H1 (cell line): ENCODE data around the gene MGMT. TPM values are rescaled to one million over a fixed set of nuclear protein-coding genes. Genes with fewer than 3 reads are reported as not detected.

Source experiments
- CTCF ChIA-PET: fragments of 300-600 bp; sonication (Branson Sonifier 250); formaldehyde crosslinking; loops from one replicate; lab custom pipeline; 2021; ENCODE audit not compliant: partially characterized antibody; lab: Charles Lee
- POLR2A ChIA-PET: fragments of 300-600 bp; sonication (Branson Sonifier 250); formaldehyde crosslinking; loops from one replicate; lab custom pipeline; 2021; ENCODE audit warnings: inconsistent platforms; ENCODE audit not compliant: partially characterized antibody; lab: Charles Lee
- DNase-seq, 2 experiments: peaks; one replicate each; pipeline versions ENCODE4 v3.0.0 to v3.0.0-alpha.2; 2010 to 2022; ENCODE audit warnings: low spot score in 2 of 2, low read depth in 1 of 2, mixed read lengths in 1 of 2
- FAIRE-seq: peaks from 2 replicates; lab custom pipeline; 2011; peaks lifted over from hg19 to GRCh38; lab: Jason Lieb, UNC
- H2AFZ ChIP-seq: 2 replicates; pipeline ENCODE4 v1.8.1; 2012; ENCODE audit warnings: low read length, inconsistent platforms
- H2AK5ac ChIP-seq: 2 replicates; pipeline ENCODE4 v1.6.1; 2013; ENCODE audit warnings: low read depth, low read length
- H2BK120ac ChIP-seq: replicated peaks from 2 replicates; pipeline ENCODE3; 2013; ENCODE audit warnings: low read depth, low read length, inconsistent platforms
- H2BK12ac ChIP-seq: 2 replicates; pipeline ENCODE4 v1.6.1; 2013; ENCODE audit warnings: low read depth, low read length
- H2BK15ac ChIP-seq: 2 replicates; pipeline ENCODE4 v1.6.1; 2013; ENCODE audit warnings: low read length
- H2BK20ac ChIP-seq: 2 replicates; pipeline ENCODE4 v1.6.1; 2013; ENCODE audit warnings: low read length
- H2BK5ac ChIP-seq: 2 replicates; pipeline ENCODE4 v1.6.1; 2013; ENCODE audit warnings: low read depth, low read length
- H3K14ac ChIP-seq: 2 replicates; pipeline ENCODE4 v1.6.1; 2013; ENCODE audit warnings: inconsistent platforms; ENCODE audit not compliant: insufficient read length
- H3K18ac ChIP-seq: 2 replicates; pipeline ENCODE4 v1.6.1; 2013; ENCODE audit warnings: low read length; ENCODE audit errors: extremely low read depth
- H3K23ac ChIP-seq: 2 replicates; pipeline ENCODE4 v1.6.1; 2013; ENCODE audit warnings: inconsistent platforms; ENCODE audit not compliant: insufficient read length
- H3K23me2 ChIP-seq: 2 replicates; pipeline ENCODE4 v1.6.1; 2013; ENCODE audit warnings: low read depth, low read length
- H3K27ac ChIP-seq: 2 replicates; pipeline ENCODE4 v1.6.1; 2011; ENCODE audit warnings: low read depth, low read length, inconsistent platforms
- H3K27me3 ChIP-seq, 4 experiments: replicated peaks in 1 of 4; 1 replicate in 1 of 4; 2 replicates in 3 of 4; pipeline versions ENCODE4 v1.6.1 to v1.8.1; 2011 to 2013; ENCODE audit warnings: low read length in 3 of 4, mild to moderate bottlenecking in 3 of 4, inconsistent platforms in 2 of 4, mixed read lengths in 2 of 4, moderate library complexity in 1 of 4; ENCODE audit not compliant: control insufficient read depth in 3 of 4, insufficient read depth in 3 of 4; ENCODE audit errors: extremely low read depth in 1 of 4
- H3K36me3 ChIP-seq, 4 experiments: 2 replicates each; pipeline versions ENCODE4 v1.6.1 to v1.8.1; 2011 to 2013; ENCODE audit warnings: mild to moderate bottlenecking in 4 of 4, low read length in 3 of 4, moderate library complexity in 2 of 4, control low read depth in 1 of 4, inconsistent platforms in 1 of 4; ENCODE audit not compliant: insufficient read depth in 4 of 4, control insufficient read depth in 2 of 4
- H3K4ac ChIP-seq: replicated peaks from 2 replicates; pipeline ENCODE3; 2013; ENCODE audit warnings: low read length, low read depth, mixed read lengths, inconsistent platforms; ENCODE audit not compliant: insufficient read length
- H3K4me1 ChIP-seq, 4 experiments: replicated peaks in 1 of 4; 1 replicate in 1 of 4; 2 replicates in 3 of 4; pipeline versions ENCODE4 v1.6.1 to v1.8.1; 2011 to 2013; ENCODE audit warnings: low read length in 3 of 4, inconsistent platforms in 2 of 4, mixed read lengths in 1 of 4; ENCODE audit not compliant: insufficient read depth in 4 of 4, control insufficient read depth in 3 of 4
- H3K4me2 ChIP-seq, 2 experiments: 2 replicates each; pipeline versions ENCODE4 v1.6.1 to v1.8.1; 2011 to 2013; ENCODE audit warnings: low read depth in 2 of 2, low read length in 2 of 2, control low read depth in 1 of 2, inconsistent platforms in 1 of 2, mild to moderate bottlenecking in 1 of 2; ENCODE audit not compliant: insufficient read depth in 1 of 2
- H3K4me3 ChIP-seq, 4 experiments: fragments of 200-600, 300-600 bp in 1 of 4; sonication (generic), shearing (Covaris generic), sonication (Bioruptor Twin) in 1 of 4; 2 replicates each; pipeline versions ENCODE4 v1.5.1 to v1.8.1; 2011 to 2016; ENCODE audit warnings: low read length in 4 of 4, low read depth in 3 of 4, control low read depth in 2 of 4, inconsistent platforms in 2 of 4, mild to moderate bottlenecking in 2 of 4, mixed read lengths in 1 of 4, moderate library complexity in 1 of 4; ENCODE audit not compliant: insufficient read depth in 2 of 4; ENCODE audit errors: extremely low read depth in 1 of 4
- H3K56ac ChIP-seq: replicated peaks from 2 replicates; pipeline ENCODE3; 2013; ENCODE audit warnings: low read depth, mild to moderate bottlenecking, mixed read lengths, low read length, inconsistent platforms; ENCODE audit not compliant: insufficient read length
- H3K79me1 ChIP-seq: 2 replicates; pipeline ENCODE4 v1.6.1; 2013; ENCODE audit warnings: low read depth, low read length, control low read depth
- H3K79me2 ChIP-seq, 2 experiments: 2 replicates each; pipeline versions ENCODE4 v1.6.1 to v1.8.1; 2012 to 2013; ENCODE audit warnings: low read length in 2 of 2, mild to moderate bottlenecking in 2 of 2, inconsistent platforms in 1 of 2; ENCODE audit not compliant: insufficient read depth in 2 of 2, control insufficient read depth in 1 of 2
- H3K9ac ChIP-seq, 4 experiments: replicated peaks in 1 of 4; 1 replicate in 1 of 4; 2 replicates in 3 of 4; pipeline versions ENCODE4 v1.6.1 to v1.8.1; 2011 to 2013; ENCODE audit warnings: low read depth in 3 of 4, low read length in 3 of 4, control low read depth in 2 of 4, mild to moderate bottlenecking in 2 of 4, moderate library complexity in 2 of 4, inconsistent platforms in 1 of 4; ENCODE audit errors: extremely low read depth in 1 of 4
- H3K9me3 ChIP-seq, 2 experiments: 2 replicates each; pipeline versions ENCODE4 v1.6.1 to v1.8.1; 2012 to 2013; ENCODE audit warnings: mild to moderate bottlenecking in 2 of 2, moderate library complexity in 2 of 2, control low read depth in 1 of 2, inconsistent platforms in 1 of 2, low read depth in 1 of 2, low read length in 1 of 2, mixed read lengths in 1 of 2; ENCODE audit not compliant: insufficient read depth in 2 of 2
- H4K20me1 ChIP-seq, 2 experiments: replicated peaks in 1 of 2; 2 replicates each; pipeline versions ENCODE3 to v1.8.1; 2011 to 2013; ENCODE audit warnings: inconsistent platforms in 2 of 2, low read length in 2 of 2, mild to moderate bottlenecking in 1 of 2; ENCODE audit not compliant: insufficient read depth in 2 of 2, control insufficient read depth in 1 of 2
- H4K5ac ChIP-seq: 2 replicates; pipeline ENCODE4 v1.6.1; 2013; ENCODE audit warnings: low read length, low read depth, mixed read lengths, inconsistent platforms; ENCODE audit not compliant: insufficient read length
- H4K8ac ChIP-seq: 2 replicates; pipeline ENCODE4 v1.8.0; 2013; ENCODE audit warnings: mild to moderate bottlenecking, moderate library complexity, low read length, inconsistent platforms; ENCODE audit not compliant: insufficient read depth; ENCODE audit errors: extremely low read depth
- H4K91ac ChIP-seq: replicated peaks from 2 replicates; pipeline ENCODE3; 2013; ENCODE audit warnings: low read length, mixed read lengths, inconsistent platforms; ENCODE audit not compliant: insufficient read length
- BACH1 ChIP-seq: IDR thresholded peaks from 2 replicates; pipeline ENCODE4 v1.6.1; 2012; ENCODE audit warnings: low read length, improper control_type of control experiment
- CBX8 ChIP-seq: fragments of 300-800, 300-1000 bp; sonication (generic); IDR thresholded peaks from 2 replicates; pipeline ENCODE4 v1.7.1; 2016; ENCODE audit warnings: low read depth, low read length, borderline replicate concordance
- GABPA ChIP-seq: IDR thresholded peaks from 2 replicates; pipeline ENCODE4 v1.6.1; 2011; ENCODE audit warnings: mild to moderate bottlenecking, low read length, moderate library complexity, borderline replicate concordance; ENCODE audit not compliant: insufficient read depth
- KDM4A ChIP-seq: IDR thresholded peaks from one replicate; pipeline ENCODE4 v1.7.1; 2012; ENCODE audit warnings: low read depth, mild to moderate bottlenecking, moderate library complexity, low read length, inconsistent platforms; ENCODE audit not compliant: severe bottlenecking
- RXRA ChIP-seq: IDR thresholded peaks from 2 replicates; pipeline ENCODE4 v1.6.1; 2011; ENCODE audit warnings: low read depth, mild to moderate bottlenecking, low read length, moderate library complexity; ENCODE audit not compliant: insufficient read depth
- SP1 ChIP-seq: IDR thresholded peaks from 2 replicates; pipeline ENCODE4 v1.6.1; 2011; ENCODE audit warnings: low read depth, low read length
- SP2 ChIP-seq: IDR thresholded peaks from 2 replicates; pipeline ENCODE4 v1.6.1; 2012; ENCODE audit warnings: mild to moderate bottlenecking, low read length, inconsistent platforms
- SUZ12 ChIP-seq: fragments of 200-600 bp; sonication (generic); IDR thresholded peaks from 2 replicates; pipeline ENCODE4 v1.6.1; 2012; ENCODE audit warnings: mild to moderate bottlenecking, inconsistent platforms, low read length, moderate library complexity, mixed read lengths
- TAF7 ChIP-seq: optimal IDR thresholded peaks from 2 replicates; pipeline ENCODE3; 2011; ENCODE audit warnings: low read depth, mild to moderate bottlenecking, inconsistent platforms, low read length, moderate library complexity, borderline replicate concordance
- WGBS, 2 experiments: shearing (Covaris generic) in 1 of 2; methylation state at CpG; one replicate each; pipeline versions ENCODE4 v1.1.6 to v1.1.7; 2013 to 2015; ENCODE audit warnings: low lambda C conversion rate in 2 of 2, mixed read lengths in 2 of 2, inconsistent platforms in 1 of 2, low coverage in 1 of 2, missing lambda C conversion rate in 1 of 2; ENCODE audit not compliant: insufficient replicate concordance in 2 of 2, insufficient coverage in 1 of 2, insufficient read length in 1 of 2; ENCODE audit errors: extremely low coverage in 1 of 2, missing lambda C conversion rate in 1 of 2; 5-methylcytosine and 5-hydroxymethylcytosine counted together
- polyA plus RNA-seq, 7 experiments: library from polyadenylated mRNA; depleted of rRNA in 3 of 7; stranded (reverse) in 5 of 7; unstranded in 2 of 7; fragments of >200 nt in 5 of 7; fragments of 200-250 nt in 2 of 7; gene quantifications; 1 replicate in 5 of 7; 2 replicates in 1 of 7; 4 replicates in 1 of 7; pipeline versions ENCODE4 v1.2.1 to v1.2.3, GENCODE V29; 2011 to 2013; ENCODE audit warnings: missing spikeins in 2 of 7, mixed read lengths in 2 of 7
- total RNA-seq: library from RNA; stranded (reverse); fragmentation: NEBNext Ultra II Directional; extraction: Animal tissue kit (Norgen Biotek cat#: 25700); gene quantifications from 2 replicates; pipeline ENCODE4 v1.2.1, GENCODE V29; 2021
- TF ChIP-seq, protein P1 (sequence below): IDR thresholded peaks from 2 replicates; pipeline ENCODE4 v1.6.1; 2012; ENCODE audit warnings: inconsistent platforms
- TF ChIP-seq, protein P2 (sequence below): IDR thresholded peaks from 2 replicates; pipeline ENCODE4 v1.6.1; 2012; ENCODE audit warnings: low read length, inconsistent platforms
- TF ChIP-seq, protein P3 (sequence below): IDR thresholded peaks from 2 replicates; pipeline ENCODE4 v1.6.1; 2011; ENCODE audit warnings: low read depth, mild to moderate bottlenecking, low read length; ENCODE audit not compliant: insufficient read depth

Gene MGMT
- total and polyA plus RNA-seq, 2 of the 8 experiments (the other 6 are each of a cell fraction or from before 2014, with no cell fraction given): 9.9 to 10.7 TPM

DNA sequence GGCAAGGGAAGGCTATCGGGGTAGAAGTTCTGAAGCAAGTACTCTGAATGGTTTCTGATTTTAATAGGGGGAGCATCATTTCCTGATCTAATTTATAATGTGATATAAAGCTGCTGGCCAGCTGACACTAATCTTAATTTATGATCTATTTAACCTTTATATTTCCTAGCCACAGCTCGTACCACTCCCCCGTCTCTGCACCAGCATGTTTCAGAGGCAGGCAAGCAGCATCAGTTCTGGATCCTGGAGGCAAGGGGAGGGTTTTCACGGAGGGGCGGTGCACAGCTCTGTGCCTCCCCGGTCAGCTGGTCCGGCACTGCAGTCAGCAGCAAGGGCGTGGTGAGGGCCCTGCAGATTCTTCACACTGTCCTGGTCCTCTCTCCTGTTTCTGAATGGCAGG, 30.0 kb downstream of the MGMT start:
- Histone ChIP-seq H3K36me3 (no peaks in the 10 kb centered on the region; a peak in 1 of 8 replicates), H2BK15ac (no peak overlapping the region), H3K4ac (no peak overlapping the region), H3K27me3 (no peaks in the 10 kb centered on the region), H4K20me1 (no peaks in the 10 kb centered on the region), H3K9ac (no peak overlapping the region), H2AK5ac (no peak overlapping the region), H3K23me2 (no peaks in the 10 kb centered on the region), H4K8ac (no peak overlapping the region), H2BK20ac (no peak overlapping the region), H3K27ac (no peak overlapping the region), H3K79me1 (no peaks in the 10 kb centered on the region)
- CTCF ChIA-PET: interaction anchor here (1.0 to 1.5 kb wide), 2 partner anchors 16 to 163 kb away, joined by 3 to 4 read pairs; no protein-coding TSS in a partner anchor
- TF ChIP-seq GABPA (no peak), BACH1 (no peak), KDM4A (no peak), TAF7 (no peak), CBX8 (no peak), SP1 (no peak), SP2 (no peak), SUZ12 (no peak), RXRA (no peak)
- TF ChIP-seq, protein P1, sequence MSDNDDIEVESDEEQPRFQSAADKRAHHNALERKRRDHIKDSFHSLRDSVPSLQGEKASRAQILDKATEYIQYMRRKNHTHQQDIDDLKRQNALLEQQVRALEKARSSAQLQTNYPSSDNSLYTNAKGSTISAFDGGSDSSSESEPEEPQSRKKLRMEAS: no peak
- TF ChIP-seq, protein P2, sequence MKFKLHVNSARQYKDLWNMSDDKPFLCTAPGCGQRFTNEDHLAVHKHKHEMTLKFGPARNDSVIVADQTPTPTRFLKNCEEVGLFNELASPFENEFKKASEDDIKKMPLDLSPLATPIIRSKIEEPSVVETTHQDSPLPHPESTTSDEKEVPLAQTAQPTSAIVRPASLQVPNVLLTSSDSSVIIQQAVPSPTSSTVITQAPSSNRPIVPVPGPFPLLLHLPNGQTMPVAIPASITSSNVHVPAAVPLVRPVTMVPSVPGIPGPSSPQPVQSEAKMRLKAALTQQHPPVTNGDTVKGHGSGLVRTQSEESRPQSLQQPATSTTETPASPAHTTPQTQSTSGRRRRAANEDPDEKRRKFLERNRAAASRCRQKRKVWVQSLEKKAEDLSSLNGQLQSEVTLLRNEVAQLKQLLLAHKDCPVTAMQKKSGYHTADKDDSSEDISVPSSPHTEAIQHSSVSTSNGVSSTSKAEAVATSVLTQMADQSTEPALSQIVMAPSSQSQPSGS: no peak
- TF ChIP-seq, protein P3, sequence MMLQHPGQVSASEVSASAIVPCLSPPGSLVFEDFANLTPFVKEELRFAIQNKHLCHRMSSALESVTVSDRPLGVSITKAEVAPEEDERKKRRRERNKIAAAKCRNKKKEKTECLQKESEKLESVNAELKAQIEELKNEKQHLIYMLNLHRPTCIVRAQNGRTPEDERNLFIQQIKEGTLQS: no peak
- TF ChIP-seq, all 59 proteins: peak for 0
- Histone ChIP-seq H3K14ac (no peak overlapping the region), H4K91ac (no peak overlapping the region), H3K9me3 (peaks cover 13 to 24% of the 10 kb centered on the region in 2 experiments), H3K79me2 (no peaks in the 10 kb centered on the region), H2BK5ac (no peak overlapping the region), H2AFZ (no peak overlapping the region), H3K4me2 (no peak overlapping the region), H3K56ac (no peak overlapping the region), H3K4me1 (peaks cover 0 to 4% (median 1%) of the 10 kb centered on the region in 4 experiments; a peak in 4 of 7 replicates), H4K5ac (no peak overlapping the region), H2BK120ac (no peak overlapping the region), H3K23ac (no peak overlapping the region), H2BK12ac (no peak overlapping the region), H3K18ac (no peak overlapping the region), H3K4me3 (no peak overlapping the region)
- no peak for DNase-seq
- no peak for FAIRE-seq
- POLR2A ChIA-PET: no interaction called here
- WGBS, 2 experiments: 95% methylated on average over 8 of the region's 8 CpGs; no CpG with 5 or more reads in 1 of the 2 experiments
